H1 (cell line): ENCODE results near the gene ZNF423. TPM values are rescaled to one million over a fixed set of nuclear protein-coding genes. Genes with fewer than 3 reads are reported as not detected.

ENCODE experiments used
- CTCF ChIA-PET: fragments of 300-600 bp; sonication (Branson Sonifier 250); formaldehyde crosslinking; loops from one replicate; lab custom pipeline; 2021; ENCODE audit not compliant: partially characterized antibody; lab: Charles Lee
- POLR2A ChIA-PET: fragments of 300-600 bp; sonication (Branson Sonifier 250); formaldehyde crosslinking; loops from one replicate; lab custom pipeline; 2021; ENCODE audit warnings: inconsistent platforms; ENCODE audit not compliant: partially characterized antibody; lab: Charles Lee
- DNase-seq, 2 experiments: peaks; one replicate each; pipeline versions ENCODE4 v3.0.0 to v3.0.0-alpha.2; 2010 to 2022; ENCODE audit warnings: low spot score in 2 of 2, low read depth in 1 of 2, mixed read lengths in 1 of 2
- FAIRE-seq: peaks from 2 replicates; lab custom pipeline; 2011; peaks lifted over from hg19 to GRCh38; lab: Jason Lieb, UNC
- H2AFZ ChIP-seq: 2 replicates; pipeline ENCODE4 v1.8.1; 2012; ENCODE audit warnings: low read length, inconsistent platforms
- H2AK5ac ChIP-seq: 2 replicates; pipeline ENCODE4 v1.6.1; 2013; ENCODE audit warnings: low read depth, low read length
- H2BK120ac ChIP-seq: replicated peaks from 2 replicates; pipeline ENCODE3; 2013; ENCODE audit warnings: low read depth, low read length, inconsistent platforms
- H2BK12ac ChIP-seq: 2 replicates; pipeline ENCODE4 v1.6.1; 2013; ENCODE audit warnings: low read depth, low read length
- H2BK15ac ChIP-seq: 2 replicates; pipeline ENCODE4 v1.6.1; 2013; ENCODE audit warnings: low read length
- H2BK20ac ChIP-seq: 2 replicates; pipeline ENCODE4 v1.6.1; 2013; ENCODE audit warnings: low read length
- H2BK5ac ChIP-seq: 2 replicates; pipeline ENCODE4 v1.6.1; 2013; ENCODE audit warnings: low read depth, low read length
- H3K14ac ChIP-seq: 2 replicates; pipeline ENCODE4 v1.6.1; 2013; ENCODE audit warnings: inconsistent platforms; ENCODE audit not compliant: insufficient read length
- H3K18ac ChIP-seq: 2 replicates; pipeline ENCODE4 v1.6.1; 2013; ENCODE audit warnings: low read length; ENCODE audit errors: extremely low read depth
- H3K23ac ChIP-seq: 2 replicates; pipeline ENCODE4 v1.6.1; 2013; ENCODE audit warnings: inconsistent platforms; ENCODE audit not compliant: insufficient read length
- H3K23me2 ChIP-seq: 2 replicates; pipeline ENCODE4 v1.6.1; 2013; ENCODE audit warnings: low read depth, low read length
- H3K27ac ChIP-seq: 2 replicates; pipeline ENCODE4 v1.6.1; 2011; ENCODE audit warnings: low read depth, low read length, inconsistent platforms
- H3K27me3 ChIP-seq, 4 experiments: replicated peaks in 1 of 4; 1 replicate in 1 of 4; 2 replicates in 3 of 4; pipeline versions ENCODE4 v1.6.1 to v1.8.1; 2011 to 2013; ENCODE audit warnings: low read length in 3 of 4, mild to moderate bottlenecking in 3 of 4, inconsistent platforms in 2 of 4, mixed read lengths in 2 of 4, moderate library complexity in 1 of 4; ENCODE audit not compliant: control insufficient read depth in 3 of 4, insufficient read depth in 3 of 4; ENCODE audit errors: extremely low read depth in 1 of 4
- H3K36me3 ChIP-seq, 4 experiments: 2 replicates each; pipeline versions ENCODE4 v1.6.1 to v1.8.1; 2011 to 2013; ENCODE audit warnings: mild to moderate bottlenecking in 4 of 4, low read length in 3 of 4, moderate library complexity in 2 of 4, control low read depth in 1 of 4, inconsistent platforms in 1 of 4; ENCODE audit not compliant: insufficient read depth in 4 of 4, control insufficient read depth in 2 of 4
- H3K4ac ChIP-seq: replicated peaks from 2 replicates; pipeline ENCODE3; 2013; ENCODE audit warnings: low read length, low read depth, mixed read lengths, inconsistent platforms; ENCODE audit not compliant: insufficient read length
- H3K4me1 ChIP-seq, 4 experiments: replicated peaks in 1 of 4; 1 replicate in 1 of 4; 2 replicates in 3 of 4; pipeline versions ENCODE4 v1.6.1 to v1.8.1; 2011 to 2013; ENCODE audit warnings: low read length in 3 of 4, inconsistent platforms in 2 of 4, mixed read lengths in 1 of 4; ENCODE audit not compliant: insufficient read depth in 4 of 4, control insufficient read depth in 3 of 4
- H3K4me2 ChIP-seq, 2 experiments: 2 replicates each; pipeline versions ENCODE4 v1.6.1 to v1.8.1; 2011 to 2013; ENCODE audit warnings: low read depth in 2 of 2, low read length in 2 of 2, control low read depth in 1 of 2, inconsistent platforms in 1 of 2, mild to moderate bottlenecking in 1 of 2; ENCODE audit not compliant: insufficient read depth in 1 of 2
- H3K4me3 ChIP-seq, 4 experiments: fragments of 200-600, 300-600 bp in 1 of 4; sonication (generic), shearing (Covaris generic), sonication (Bioruptor Twin) in 1 of 4; 2 replicates each; pipeline versions ENCODE4 v1.5.1 to v1.8.1; 2011 to 2016; ENCODE audit warnings: low read length in 4 of 4, low read depth in 3 of 4, control low read depth in 2 of 4, inconsistent platforms in 2 of 4, mild to moderate bottlenecking in 2 of 4, mixed read lengths in 1 of 4, moderate library complexity in 1 of 4; ENCODE audit not compliant: insufficient read depth in 2 of 4; ENCODE audit errors: extremely low read depth in 1 of 4
- H3K56ac ChIP-seq: replicated peaks from 2 replicates; pipeline ENCODE3; 2013; ENCODE audit warnings: low read depth, mild to moderate bottlenecking, mixed read lengths, low read length, inconsistent platforms; ENCODE audit not compliant: insufficient read length
- H3K79me1 ChIP-seq: 2 replicates; pipeline ENCODE4 v1.6.1; 2013; ENCODE audit warnings: low read depth, low read length, control low read depth
- H3K79me2 ChIP-seq, 2 experiments: 2 replicates each; pipeline versions ENCODE4 v1.6.1 to v1.8.1; 2012 to 2013; ENCODE audit warnings: low read length in 2 of 2, mild to moderate bottlenecking in 2 of 2, inconsistent platforms in 1 of 2; ENCODE audit not compliant: insufficient read depth in 2 of 2, control insufficient read depth in 1 of 2
- H3K9ac ChIP-seq, 4 experiments: replicated peaks in 1 of 4; 1 replicate in 1 of 4; 2 replicates in 3 of 4; pipeline versions ENCODE4 v1.6.1 to v1.8.1; 2011 to 2013; ENCODE audit warnings: low read depth in 3 of 4, low read length in 3 of 4, control low read depth in 2 of 4, mild to moderate bottlenecking in 2 of 4, moderate library complexity in 2 of 4, inconsistent platforms in 1 of 4; ENCODE audit errors: extremely low read depth in 1 of 4
- H3K9me3 ChIP-seq, 2 experiments: 2 replicates each; pipeline versions ENCODE4 v1.6.1 to v1.8.1; 2012 to 2013; ENCODE audit warnings: mild to moderate bottlenecking in 2 of 2, moderate library complexity in 2 of 2, control low read depth in 1 of 2, inconsistent platforms in 1 of 2, low read depth in 1 of 2, low read length in 1 of 2, mixed read lengths in 1 of 2; ENCODE audit not compliant: insufficient read depth in 2 of 2
- H4K20me1 ChIP-seq, 2 experiments: replicated peaks in 1 of 2; 2 replicates each; pipeline versions ENCODE3 to v1.8.1; 2011 to 2013; ENCODE audit warnings: inconsistent platforms in 2 of 2, low read length in 2 of 2, mild to moderate bottlenecking in 1 of 2; ENCODE audit not compliant: insufficient read depth in 2 of 2, control insufficient read depth in 1 of 2
- H4K5ac ChIP-seq: 2 replicates; pipeline ENCODE4 v1.6.1; 2013; ENCODE audit warnings: low read length, low read depth, mixed read lengths, inconsistent platforms; ENCODE audit not compliant: insufficient read length
- H4K8ac ChIP-seq: 2 replicates; pipeline ENCODE4 v1.8.0; 2013; ENCODE audit warnings: mild to moderate bottlenecking, moderate library complexity, low read length, inconsistent platforms; ENCODE audit not compliant: insufficient read depth; ENCODE audit errors: extremely low read depth
- H4K91ac ChIP-seq: replicated peaks from 2 replicates; pipeline ENCODE3; 2013; ENCODE audit warnings: low read length, mixed read lengths, inconsistent platforms; ENCODE audit not compliant: insufficient read length
- EZH2 ChIP-seq: fragments of 200-600 bp; sonication (generic); IDR thresholded peaks from 2 replicates; pipeline ENCODE4 v1.7.1; 2012; ENCODE audit warnings: low read depth, mild to moderate bottlenecking, moderate library complexity, low read length, inconsistent platforms; ENCODE audit not compliant: severe bottlenecking
- KDM1A ChIP-seq: fragments of 200-600, 300-600 bp; sonication (generic); IDR thresholded peaks from 2 replicates; pipeline ENCODE4 v1.7.1; 2016; ENCODE audit warnings: mild to moderate bottlenecking, low read length, borderline replicate concordance
- MAFK ChIP-seq: IDR thresholded peaks from 2 replicates; pipeline ENCODE4 v1.6.1; 2012; ENCODE audit warnings: low read depth, mild to moderate bottlenecking, improper control_type of control experiment, low read length
- NANOG ChIP-seq: IDR thresholded peaks from 2 replicates; pipeline ENCODE4 v1.6.1; 2011; ENCODE audit warnings: low read length, low read depth, mild to moderate bottlenecking, inconsistent platforms; ENCODE audit not compliant: insufficient read depth, poor library complexity, severe bottlenecking
- NRF1 ChIP-seq: IDR thresholded peaks from 2 replicates; pipeline ENCODE4 v1.6.1; 2011; ENCODE audit warnings: mild to moderate bottlenecking, low read depth, low read length, improper control_type of control experiment
- POLR2AphosphoS5 ChIP-seq: IDR thresholded peaks from 2 replicates; pipeline ENCODE4 v1.6.1; 2011; ENCODE audit warnings: low read depth, low read length
- POU5F1 ChIP-seq: IDR thresholded peaks from 2 replicates; pipeline ENCODE4 v1.6.1; 2011; ENCODE audit warnings: low read depth, mild to moderate bottlenecking, low read length, moderate library complexity
- SIN3A ChIP-seq, 2 experiments: IDR thresholded peaks in 1 of 2; conservative IDR thresholded peaks in 1 of 2; 2 replicates each; pipeline ENCODE4 v1.6.1; 2011 to 2012; ENCODE audit warnings: low read length in 2 of 2, improper control_type of control experiment in 1 of 2, low read depth in 1 of 2, mild to moderate bottlenecking in 1 of 2
- SP1 ChIP-seq: IDR thresholded peaks from 2 replicates; pipeline ENCODE4 v1.6.1; 2011; ENCODE audit warnings: low read depth, low read length
- SP2 ChIP-seq: IDR thresholded peaks from 2 replicates; pipeline ENCODE4 v1.6.1; 2012; ENCODE audit warnings: mild to moderate bottlenecking, low read length, inconsistent platforms
- SP4 ChIP-seq: IDR thresholded peaks from 2 replicates; pipeline ENCODE4 v1.6.1; 2012; ENCODE audit warnings: low read length, inconsistent platforms
- SRF ChIP-seq: IDR thresholded peaks from 2 replicates; pipeline ENCODE4 v1.6.1; 2011; ENCODE audit warnings: mild to moderate bottlenecking, low read depth, low read length, moderate library complexity
- SUZ12 ChIP-seq: fragments of 200-600 bp; sonication (generic); IDR thresholded peaks from 2 replicates; pipeline ENCODE4 v1.6.1; 2012; ENCODE audit warnings: mild to moderate bottlenecking, inconsistent platforms, low read length, moderate library complexity, mixed read lengths
- WGBS, 2 experiments: shearing (Covaris generic) in 1 of 2; methylation state at CpG; one replicate each; pipeline versions ENCODE4 v1.1.6 to v1.1.7; 2013 to 2015; ENCODE audit warnings: low lambda C conversion rate in 2 of 2, mixed read lengths in 2 of 2, inconsistent platforms in 1 of 2, low coverage in 1 of 2, missing lambda C conversion rate in 1 of 2; ENCODE audit not compliant: insufficient replicate concordance in 2 of 2, insufficient coverage in 1 of 2, insufficient read length in 1 of 2; ENCODE audit errors: extremely low coverage in 1 of 2, missing lambda C conversion rate in 1 of 2; 5-methylcytosine and 5-hydroxymethylcytosine counted together
- polyA plus RNA-seq, 7 experiments: library from polyadenylated mRNA; depleted of rRNA in 3 of 7; stranded (reverse) in 5 of 7; unstranded in 2 of 7; fragments of >200 nt in 5 of 7; fragments of 200-250 nt in 2 of 7; gene quantifications; 1 replicate in 5 of 7; 2 replicates in 1 of 7; 4 replicates in 1 of 7; pipeline versions ENCODE4 v1.2.1 to v1.2.3, GENCODE V29; 2011 to 2013; ENCODE audit warnings: missing spikeins in 2 of 7, mixed read lengths in 2 of 7
- total RNA-seq: library from RNA; stranded (reverse); fragmentation: NEBNext Ultra II Directional; extraction: Animal tissue kit (Norgen Biotek cat#: 25700); gene quantifications from 2 replicates; pipeline ENCODE4 v1.2.1, GENCODE V29; 2021

Gene ZNF423
- total and polyA plus RNA-seq, 2 of the 8 experiments (the other 6 are each of a cell fraction or from before 2014, with no cell fraction given): 38.2 to 52.3 TPM

GRCh38 chr16:49695782-49696413 is 160.0 kb downstream of the ZNF423 start:
- POLR2A ChIA-PET: no interaction called here
- H3K56ac ChIP-seq: no peak overlapping the region
- peak overlapping the region in 1 of 4 experiments; percentile 29; a peak in 2 of 8 replicates for H3K4me3 ChIP-seq
- H3K79me1 ChIP-seq: peaks cover 6% of the 10 kb centered on the region; the same call in 1 of the 2 replicates
- peak overlapping the region; percentile 33 to 90 for H3K4me2 ChIP-seq
- peak overlapping the region; percentile 81 for H4K91ac ChIP-seq
- H2BK15ac ChIP-seq: peak overlapping the region; percentile 81; the same call in 1 of the 2 replicates
- no peaks in the 10 kb centered on the region for H3K36me3 ChIP-seq
- CTCF ChIA-PET: interaction anchor here (0.6 to 2.0 kb wide), 8 partner anchors 17 to 346 kb away, joined by 3 to 6 read pairs (median 3); no protein-coding TSS in a partner anchor
- peaks cover 44 to 50% (median 47%) of the 10 kb centered on the region in 4 experiments for H3K4me1 ChIP-seq
- H2BK12ac ChIP-seq: peak overlapping the region; percentile 95; the same call in 1 of the 2 replicates
- H4K5ac ChIP-seq: peak overlapping the region; percentile 84
- 43% methylated on average over 5 of the region's 5 CpGs; no CpG with 5 or more reads in 1 of the 2 experiments for WGBS, 2 experiments
- H2AK5ac ChIP-seq: peak overlapping the region; percentile 91; the same call in 1 of the 2 replicates
- H3K9ac ChIP-seq: peak overlapping the region in 2 of 4 experiments; percentile 26 to 34; a peak in 2 of 7 replicates
- no peaks in the 10 kb centered on the region for H3K9me3 ChIP-seq
- no peak for DNase-seq
- peak; percentile 74 for FAIRE-seq
- peak overlapping the region; percentile 79 for H3K27ac ChIP-seq
- H4K20me1 ChIP-seq: no peaks in the 10 kb centered on the region
- H4K8ac ChIP-seq: no peak overlapping the region
- H3K23me2 ChIP-seq: no peaks in the 10 kb centered on the region
- H3K14ac ChIP-seq: no peak overlapping the region
- H3K79me2 ChIP-seq: no peaks in the 10 kb centered on the region
- H3K18ac ChIP-seq: peak overlapping the region; percentile 99
- no peak overlapping the region for H2AFZ ChIP-seq
- no peak overlapping the region for H3K23ac ChIP-seq
- H2BK5ac ChIP-seq: peak overlapping the region; percentile 99
- peak overlapping the region; percentile 94 for H2BK20ac ChIP-seq
- no peaks in the 10 kb centered on the region for H3K27me3 ChIP-seq
- peak overlapping the region; percentile 46 for H3K4ac ChIP-seq
- H2BK120ac ChIP-seq: peak overlapping the region; percentile 68
- peak; percentile 83 for TF ChIP-seq KDM1A
- no peak for TF ChIP-seq SIN3A (conservative IDR thresholded peaks at IDR 0.05 in 1 of 2, IDR thresholded peaks at IDR 0.05 in 1 of 2; ENCODE audit: low read depth in 1 of 2, low read length in 2 of 2)
- TF ChIP-seq MAFK: no peak
- TF ChIP-seq POLR2AphosphoS5: no peak
- no peak for TF ChIP-seq NRF1
- no peak for TF ChIP-seq POU5F1
- TF ChIP-seq EZH2: no peak
- no peak for TF ChIP-seq SP2
- no peak for TF ChIP-seq SUZ12
- 0 out of 2 replicates have a peak, but pooled peaks have one; percentile 3 for TF ChIP-seq SP1
- no peak for TF ChIP-seq SRF
- TF ChIP-seq NANOG: no peak
- TF ChIP-seq SP4: no peak
